ENCODE data around the gene DELE1.

The DELE1 gene

GRCh38 chr5:141926434-141926833 is 2.8 kb downstream of the DELE1 start:
- no peak for TF ChIP-seq ZNF274 (IDR thresholded peaks at IDR 0.05; ENCODE audit: low read depth, low read length)

GRCh38 chr5:141928051-141928450 is 4.4 kb downstream of the DELE1 start:
- TF ChIP-seq ZNF274 (IDR thresholded peaks at IDR 0.05; ENCODE audit: low read depth, low read length) = no peak
- no peak overlapping the region for H3K4me3 ChIP-seq (ENCODE audit: low read length)

More at GRCh38 chr5:141926434-141926833, 2.8 kb downstream of the DELE1 start:
- H3K4me3 ChIP-seq (ENCODE audit: low read length) = no peak overlapping the region

GRCh38 chr5:141929398-141930058 is 5.9 kb downstream of the DELE1 start:
- no peak overlapping the region for H3K4me3 ChIP-seq (ENCODE audit: low read length)
- TF ChIP-seq ZNF274 (IDR thresholded peaks at IDR 0.05; ENCODE audit: low read depth, low read length) = no peak

GRCh38 chr5:141931694-141932093 is 8.0 kb downstream of the DELE1 start:
- TF ChIP-seq ZNF274 (IDR thresholded peaks at IDR 0.05; ENCODE audit: low read depth, low read length) = no peak

DNA sequence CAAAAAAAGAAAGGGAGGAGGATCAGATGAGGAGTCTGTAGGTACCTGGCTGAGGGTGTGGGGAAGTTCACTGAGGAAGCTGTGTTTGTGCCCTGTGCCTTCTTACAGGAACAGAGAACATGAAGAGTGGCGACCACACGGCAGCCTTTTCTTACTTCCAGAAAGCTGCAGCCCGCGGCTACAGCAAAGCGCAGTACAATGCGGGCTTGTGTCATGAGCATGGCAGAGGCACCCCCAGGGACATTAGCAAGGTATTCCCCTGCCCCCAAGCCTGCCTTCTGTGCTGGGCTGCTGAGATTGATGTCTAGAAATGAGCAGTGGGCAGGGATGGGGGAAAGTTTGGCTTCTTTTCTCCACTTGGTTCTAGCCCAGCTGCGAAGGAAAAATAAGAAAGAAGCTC is 9.5 kb downstream of the DELE1 start:
- H3K4me3 ChIP-seq (ENCODE audit: low read length) = no peak overlapping the region
- TF ChIP-seq ZNF274 (IDR thresholded peaks at IDR 0.05; ENCODE audit: low read depth, low read length) = no peak

More at GRCh38 chr5:141931694-141932093, 8.0 kb downstream of the DELE1 start:
- no peak overlapping the region for H3K4me3 ChIP-seq (ENCODE audit: low read length)

DNA sequence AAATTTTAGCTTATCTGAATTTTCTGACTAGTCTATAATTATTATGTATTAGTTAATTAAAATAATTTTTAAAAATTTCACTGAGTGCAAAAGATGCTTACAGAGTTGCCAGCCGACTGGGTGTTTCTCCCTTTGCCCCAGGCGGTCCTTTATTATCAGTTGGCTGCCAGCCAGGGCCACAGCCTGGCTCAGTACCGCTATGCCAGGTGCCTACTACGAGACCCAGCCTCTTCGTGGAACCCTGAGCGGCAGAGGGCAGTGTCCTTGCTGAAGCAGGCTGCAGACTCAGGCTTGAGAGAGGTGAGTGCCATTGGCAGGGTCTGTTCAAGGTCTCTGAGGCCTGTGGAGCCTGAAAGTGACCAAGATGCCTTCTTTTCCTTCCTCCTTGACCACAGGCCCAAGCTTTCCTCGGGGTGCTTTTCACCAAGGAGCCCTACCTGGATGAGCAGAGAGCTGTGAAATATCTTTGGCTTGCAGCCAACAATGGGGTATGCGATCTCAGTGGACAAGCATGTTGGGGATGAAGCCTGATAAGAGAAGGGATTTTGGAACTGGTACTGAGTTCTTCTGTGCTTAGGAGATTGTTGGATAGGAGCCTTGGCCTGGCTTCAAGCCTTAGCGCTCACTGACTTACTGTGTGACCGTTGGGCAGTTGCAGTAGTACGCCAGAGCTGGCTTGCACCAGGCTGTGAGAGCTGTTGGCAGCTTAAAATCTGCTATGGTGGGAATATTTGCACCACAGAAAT is 10.6 kb downstream of the DELE1 start:
- no peak overlapping the region for H3K4me3 ChIP-seq (ENCODE audit: low read length)
- no peak for TF ChIP-seq ZNF274 (IDR thresholded peaks at IDR 0.05; ENCODE audit: low read depth, low read length)

DNA sequence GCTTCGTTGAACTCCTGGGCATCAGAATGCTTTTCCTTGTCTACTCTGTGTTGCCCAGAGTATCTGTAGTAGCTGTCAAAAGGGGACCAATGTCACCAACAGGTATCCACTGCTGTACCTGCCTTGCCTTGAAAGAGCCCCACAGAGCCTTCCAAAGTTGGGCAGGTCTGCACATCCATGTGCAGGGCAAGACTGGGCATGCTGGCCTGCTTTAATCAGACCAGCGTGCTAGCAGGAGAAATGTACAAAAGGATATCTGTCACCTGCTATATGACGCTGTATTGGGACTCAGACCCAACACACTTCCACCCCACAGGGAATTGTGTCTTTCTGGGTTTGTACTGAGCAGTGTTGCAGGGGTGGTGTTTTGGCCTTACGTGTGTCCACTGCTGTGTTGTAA is 11.9 kb downstream of the DELE1 start:
- no peak overlapping the region for H3K4me3 ChIP-seq (ENCODE audit: low read length)
- TF ChIP-seq ZNF274 (IDR thresholded peaks at IDR 0.05; ENCODE audit: low read depth, low read length) = no peak

- TF ChIP-seq ZNF274 (IDR thresholded peaks at IDR 0.05; ENCODE audit: low read depth, low read length) = no peak
- no peak overlapping the region for H3K4me3 ChIP-seq (ENCODE audit: low read length)
Measured at GRCh38 chr5:141940695-141941271, 17.1 kb downstream of the DELE1 start.

DNA sequence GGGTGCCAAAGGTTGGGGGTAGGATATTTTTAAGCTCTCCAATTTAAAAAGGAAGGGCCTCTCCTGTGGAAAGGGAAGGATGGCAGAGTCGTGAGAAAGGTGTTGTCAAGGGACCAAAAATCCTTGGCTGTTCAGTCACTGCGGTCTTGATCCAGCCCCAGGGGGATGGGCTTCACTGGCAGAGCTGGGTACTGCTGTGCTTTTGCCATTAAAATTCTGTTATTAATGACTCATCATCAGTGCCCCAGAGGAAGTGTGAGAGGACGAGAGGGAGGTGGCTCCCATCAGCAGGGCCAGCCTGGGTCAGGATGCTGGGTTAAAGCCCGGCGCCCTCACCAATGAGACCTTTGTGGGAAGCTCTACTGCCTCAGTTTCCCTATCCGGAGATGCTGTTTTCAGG is 17.6 kb downstream of the DELE1 start:
- no peak for TF ChIP-seq ZNF274 (IDR thresholded peaks at IDR 0.05; ENCODE audit: low read depth, low read length)
- H3K4me3 ChIP-seq (ENCODE audit: low read length) = no peak overlapping the region

DNA sequence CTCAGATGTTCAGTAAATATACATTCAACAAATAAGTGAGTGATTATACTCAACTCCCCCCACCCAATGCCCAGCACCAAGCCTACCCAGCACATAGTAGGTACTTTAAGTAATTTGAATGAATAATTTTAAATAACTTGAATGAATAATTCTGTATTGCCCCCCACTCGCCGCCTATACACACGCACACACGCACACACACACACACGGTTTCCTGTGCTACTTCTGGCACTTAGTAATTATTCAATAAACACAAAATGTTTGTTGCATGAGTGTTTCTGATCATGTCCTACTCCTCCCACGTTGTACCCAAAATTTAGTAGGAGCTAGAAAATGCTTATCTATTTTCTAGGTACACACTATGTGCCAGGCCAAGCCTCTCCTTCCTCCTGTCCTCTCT is 18.1 kb downstream of the DELE1 start:
- TF ChIP-seq ZNF274 (IDR thresholded peaks at IDR 0.05; ENCODE audit: low read depth, low read length) = no peak
- no peak overlapping the region for H3K4me3 ChIP-seq (ENCODE audit: low read length)

DNA sequence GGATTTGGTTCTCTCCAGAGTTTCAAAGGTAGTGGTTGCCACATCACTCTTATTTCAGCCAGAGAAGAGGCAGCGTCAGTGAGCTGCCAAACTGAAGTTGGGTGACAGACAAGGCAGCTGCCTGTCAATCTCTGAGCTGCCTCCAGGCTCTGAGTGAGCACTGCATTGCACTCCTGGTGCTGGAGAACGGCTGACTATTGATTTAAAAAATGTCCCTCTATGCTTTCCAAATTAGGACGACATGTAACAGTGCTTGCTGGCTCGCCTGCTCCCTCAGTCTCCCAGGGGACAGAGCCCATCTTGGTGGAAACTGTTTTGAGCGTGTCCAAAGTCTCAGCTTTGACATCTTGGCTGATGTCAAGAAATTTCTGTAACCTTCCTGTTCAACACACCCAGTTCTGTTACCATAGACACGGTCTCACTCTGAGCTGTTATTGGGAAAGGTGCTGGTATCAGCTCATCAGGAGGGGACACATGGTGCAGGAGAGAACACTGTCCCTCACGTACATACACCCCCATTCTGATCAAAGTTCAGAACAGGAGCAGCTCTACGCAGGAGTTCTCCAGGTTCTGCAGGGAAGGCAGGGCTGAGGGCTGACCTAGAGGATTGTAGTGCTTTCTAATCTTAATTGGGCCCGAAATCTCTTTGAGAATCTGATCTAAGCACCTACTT is 18.6 kb downstream of the DELE1 start:
- no peak for TF ChIP-seq ZNF274 (IDR thresholded peaks at IDR 0.05; ENCODE audit: low read depth, low read length)
- no peak overlapping the region for H3K4me3 ChIP-seq (ENCODE audit: low read length)

- H3K4me3 ChIP-seq (ENCODE audit: low read length) = no peak overlapping the region
- no peak for TF ChIP-seq ZNF274 (IDR thresholded peaks at IDR 0.05; ENCODE audit: low read depth, low read length)
Measured at GRCh38 chr5:141944076-141944475, 20.4 kb downstream of the DELE1 start.

- TF ChIP-seq ZNF274 (IDR thresholded peaks at IDR 0.05; ENCODE audit: low read depth, low read length) = no peak
- no peak overlapping the region for H3K4me3 ChIP-seq (ENCODE audit: low read length)
Measured at GRCh38 chr5:141945511-141946051, 21.9 kb downstream of the DELE1 start.

DNA sequence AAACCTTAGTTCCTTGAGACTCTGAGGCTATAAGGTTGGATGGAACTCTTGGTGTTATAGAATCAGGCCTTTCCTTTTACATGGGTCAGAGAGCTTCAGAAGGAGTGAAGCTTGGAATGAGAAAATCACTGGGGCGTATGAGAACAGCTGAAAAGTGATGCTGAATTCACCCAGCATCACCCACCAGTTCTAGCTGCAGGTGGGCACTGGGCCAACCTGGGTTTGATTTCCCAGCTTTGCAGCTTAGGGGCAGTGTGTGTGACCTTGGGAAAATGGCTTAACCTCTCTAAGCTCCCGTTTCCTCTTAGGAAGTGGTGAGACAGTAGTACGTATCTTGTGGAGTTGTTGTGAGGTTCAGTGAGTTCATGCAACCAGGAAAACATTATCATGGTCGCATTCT is 23.6 kb downstream of the DELE1 start:
- TF ChIP-seq ZNF274 (IDR thresholded peaks at IDR 0.05; ENCODE audit: low read depth, low read length) = no peak
- no peak overlapping the region for H3K4me3 ChIP-seq (ENCODE audit: low read length)

All from GM08714 (cell line).